ENCODE results near the gene PLCH2.
"Not testable (repeated sequence)": the region's sequence is repeated elsewhere in the genome, so short reads cannot be mapped to it uniquely, and the experiment has no call there.

Gene PLCH2

DNA sequence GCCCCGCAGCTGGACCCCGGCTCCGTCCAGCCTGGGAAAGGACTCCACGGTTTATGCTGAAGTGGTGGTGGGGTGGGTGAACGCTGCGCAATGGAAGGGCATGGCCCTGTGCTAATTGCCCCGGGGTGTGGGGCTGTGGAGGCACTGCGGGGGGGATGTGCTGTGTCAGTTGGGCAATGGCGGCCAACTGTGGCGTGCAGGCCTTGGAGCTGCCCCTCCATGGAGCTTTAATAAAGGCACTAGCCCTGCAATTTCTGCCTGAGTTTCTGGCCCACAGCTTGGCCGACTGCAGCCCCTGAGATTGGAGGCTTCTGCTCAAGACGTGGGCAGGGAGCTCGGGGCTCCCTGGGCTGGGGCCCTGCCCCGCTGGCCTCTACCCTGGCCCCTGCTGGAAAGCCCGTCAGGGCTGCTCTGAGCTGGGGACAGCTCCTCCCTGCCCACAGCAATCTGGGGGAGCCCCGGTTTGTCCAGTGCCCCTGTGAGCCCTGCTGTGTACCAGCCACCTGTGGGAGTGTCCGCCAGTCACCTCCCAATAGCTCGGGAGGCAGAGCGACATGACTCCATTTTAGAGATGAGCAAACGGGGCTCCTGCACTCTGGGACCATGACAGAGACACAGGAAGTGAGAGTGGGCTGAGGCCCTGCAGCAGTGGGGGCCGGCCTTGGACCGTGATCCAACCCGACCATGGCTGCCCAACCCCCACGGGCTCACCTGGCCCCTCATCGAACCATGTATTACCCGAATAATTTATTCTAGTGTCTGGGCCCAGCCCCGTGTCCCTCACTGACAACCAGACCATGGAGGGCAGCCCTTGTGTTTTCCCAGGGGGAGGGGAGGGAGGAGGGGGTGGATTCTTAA is 71.3 kb downstream of the PLCH2 start:
- peak overlapping the region; percentile 53 for H3K4me3 ChIP-seq (ENCODE audit: low read length)
- TF ChIP-seq, protein P1, sequence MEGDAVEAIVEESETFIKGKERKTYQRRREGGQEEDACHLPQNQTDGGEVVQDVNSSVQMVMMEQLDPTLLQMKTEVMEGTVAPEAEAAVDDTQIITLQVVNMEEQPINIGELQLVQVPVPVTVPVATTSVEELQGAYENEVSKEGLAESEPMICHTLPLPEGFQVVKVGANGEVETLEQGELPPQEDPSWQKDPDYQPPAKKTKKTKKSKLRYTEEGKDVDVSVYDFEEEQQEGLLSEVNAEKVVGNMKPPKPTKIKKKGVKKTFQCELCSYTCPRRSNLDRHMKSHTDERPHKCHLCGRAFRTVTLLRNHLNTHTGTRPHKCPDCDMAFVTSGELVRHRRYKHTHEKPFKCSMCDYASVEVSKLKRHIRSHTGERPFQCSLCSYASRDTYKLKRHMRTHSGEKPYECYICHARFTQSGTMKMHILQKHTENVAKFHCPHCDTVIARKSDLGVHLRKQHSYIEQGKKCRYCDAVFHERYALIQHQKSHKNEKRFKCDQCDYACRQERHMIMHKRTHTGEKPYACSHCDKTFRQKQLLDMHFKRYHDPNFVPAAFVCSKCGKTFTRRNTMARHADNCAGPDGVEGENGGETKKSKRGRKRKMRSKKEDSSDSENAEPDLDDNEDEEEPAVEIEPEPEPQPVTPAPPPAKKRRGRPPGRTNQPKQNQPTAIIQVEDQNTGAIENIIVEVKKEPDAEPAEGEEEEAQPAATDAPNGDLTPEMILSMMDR (conservative IDR thresholded peaks at IDR 0.05; ENCODE audit: low read depth, low read length): no peak
- DNase-seq (ENCODE audit: low read depth): no peak

DNA sequence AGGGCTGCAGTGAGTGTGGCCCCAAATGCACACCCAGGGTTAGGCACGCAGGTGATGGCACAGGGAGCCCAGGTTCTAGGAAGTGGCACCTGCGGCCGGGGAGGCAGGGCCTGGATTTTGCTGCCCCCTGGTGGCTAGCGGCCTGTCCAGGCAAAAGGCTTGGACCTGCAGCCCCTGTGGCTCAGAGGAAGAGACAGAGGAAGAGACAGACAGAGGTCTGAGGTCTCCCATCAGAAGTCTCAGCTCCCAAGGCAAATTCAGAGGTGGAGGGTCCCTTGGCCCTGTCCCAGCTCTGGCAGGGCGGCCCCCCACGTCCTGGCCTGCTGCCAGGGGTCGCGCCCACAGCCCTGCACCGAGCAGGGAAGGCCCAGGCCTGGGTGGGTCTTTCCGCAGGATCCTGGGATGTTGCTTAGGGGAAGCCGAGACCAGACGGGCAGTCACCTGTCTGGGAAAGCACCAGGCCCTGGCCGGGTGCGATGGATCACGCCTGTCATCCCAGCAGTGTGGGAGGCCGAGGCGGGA is 72.0 kb downstream of the PLCH2 start:
- DNase-seq (ENCODE audit: low read depth): no peak
- TF ChIP-seq, protein P1 (conservative IDR thresholded peaks at IDR 0.05; ENCODE audit: low read depth, low read length): peak; percentile 97
- H3K4me3 ChIP-seq (ENCODE audit: low read length): no peak overlapping the region

DNA sequence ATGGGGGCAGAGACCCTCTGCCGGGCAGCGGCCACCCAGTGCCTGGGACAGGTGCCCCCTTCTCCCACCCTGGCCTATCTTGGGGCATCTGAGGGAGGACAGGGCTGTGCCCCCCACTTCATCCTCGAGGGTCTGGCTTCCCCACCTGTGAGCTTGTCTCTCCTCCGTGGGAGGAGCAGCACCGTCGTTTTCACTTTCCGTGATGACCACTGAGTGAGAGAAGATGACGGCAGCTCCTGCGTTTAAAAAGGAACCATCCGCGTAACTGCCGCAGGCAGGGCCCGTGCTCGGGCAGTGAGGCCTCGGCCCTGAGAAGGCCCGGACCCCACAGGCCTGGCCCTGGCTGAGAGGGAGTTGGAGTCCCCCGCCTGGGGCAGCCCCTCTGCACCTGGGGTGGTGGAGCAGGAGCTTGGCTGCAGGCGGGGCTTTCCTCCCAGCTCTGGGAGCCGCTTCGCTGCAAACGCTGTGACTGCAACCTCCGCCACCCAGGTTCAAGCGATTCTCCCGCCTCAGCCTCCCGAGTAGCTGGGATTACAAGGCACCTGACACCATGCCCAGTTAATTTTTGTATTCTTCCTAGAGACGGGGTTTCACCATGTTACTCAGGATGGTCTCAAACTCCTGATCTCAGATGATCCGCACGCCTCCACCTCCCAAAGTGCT is 73.4 kb downstream of the PLCH2 start:
- not testable (repeated sequence) for DNase-seq (ENCODE audit: low read depth); H3K4me3 ChIP-seq (ENCODE audit: low read length)

DNA sequence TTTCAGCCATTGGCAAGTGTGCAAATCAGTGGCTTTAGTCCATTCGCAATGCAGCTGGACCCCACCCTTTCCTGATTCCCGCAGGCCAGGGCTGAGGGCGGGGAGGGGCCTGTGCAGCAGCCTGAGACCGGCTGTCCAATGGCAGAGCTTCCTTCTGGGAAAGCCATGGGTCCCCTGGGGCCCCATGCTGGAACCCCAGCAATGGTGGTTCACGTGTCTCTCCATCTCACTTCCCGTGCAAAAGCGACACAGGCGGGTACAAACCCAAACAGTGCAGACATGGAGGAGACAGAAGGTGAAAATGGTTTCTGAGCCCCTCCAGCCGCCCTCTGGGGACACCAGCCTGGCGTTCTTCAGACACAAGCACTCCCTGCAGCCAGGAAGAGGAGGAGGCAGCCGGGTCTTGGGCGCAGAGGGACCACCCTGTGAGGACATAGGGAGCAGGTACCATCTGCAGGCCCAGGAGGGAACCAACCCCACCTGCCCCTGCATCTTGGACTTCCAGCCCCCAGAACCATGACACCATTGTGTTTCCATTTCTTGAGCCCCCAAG is 74.3 kb downstream of the PLCH2 start:
- H3K4me3 ChIP-seq (ENCODE audit: low read length); DNase-seq (ENCODE audit: low read depth): not testable (repeated sequence)

DNA sequence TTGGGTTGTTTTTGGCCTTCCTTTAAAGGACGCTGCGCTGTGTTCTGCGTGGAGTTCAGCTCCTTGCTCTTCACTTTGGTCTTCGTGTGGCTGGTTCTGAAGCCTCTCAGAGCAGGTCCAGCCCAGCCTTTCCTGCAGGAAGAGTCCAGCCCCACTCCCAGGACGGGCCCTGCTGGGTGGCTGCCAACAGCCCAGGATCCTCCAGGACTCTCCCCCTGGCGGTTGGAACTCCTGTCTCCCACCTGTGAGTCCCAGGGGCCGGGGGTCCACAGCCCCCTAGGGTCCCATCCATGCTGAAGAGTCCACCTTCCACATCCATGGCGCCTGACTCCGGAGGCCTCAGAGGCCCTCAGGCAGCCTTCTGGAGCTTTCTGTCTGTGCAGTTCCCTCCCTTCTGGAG is 75.5 kb downstream of the PLCH2 start:
- DNase-seq (ENCODE audit: low read depth); H3K4me3 ChIP-seq (ENCODE audit: low read length): not testable (repeated sequence)

DNA sequence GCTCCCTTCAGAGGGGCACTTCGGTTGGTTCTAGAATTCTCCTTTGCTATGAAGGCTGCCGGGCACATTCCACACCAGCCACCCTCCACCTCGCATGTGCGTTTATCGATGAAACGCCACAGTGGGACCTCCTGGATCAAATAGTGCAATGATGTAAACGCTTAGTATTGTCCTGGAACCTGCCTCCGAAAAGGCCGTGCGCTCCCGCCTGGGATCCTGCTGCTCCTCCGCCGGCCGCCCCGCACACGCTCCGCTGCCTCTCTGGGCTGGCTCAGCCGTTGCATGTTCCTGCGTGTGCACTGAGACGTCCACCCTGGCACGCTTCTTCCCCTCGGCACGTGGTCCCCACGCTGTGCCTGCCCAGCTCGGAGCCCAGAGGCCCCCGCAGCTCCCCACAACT is 76.1 kb downstream of the PLCH2 start:
- no peak overlapping the region for H3K4me3 ChIP-seq (ENCODE audit: low read length)
- TF ChIP-seq, protein P1 (conservative IDR thresholded peaks at IDR 0.05; ENCODE audit: low read depth, low read length): no peak
- DNase-seq (ENCODE audit: low read depth): no peak

DNA sequence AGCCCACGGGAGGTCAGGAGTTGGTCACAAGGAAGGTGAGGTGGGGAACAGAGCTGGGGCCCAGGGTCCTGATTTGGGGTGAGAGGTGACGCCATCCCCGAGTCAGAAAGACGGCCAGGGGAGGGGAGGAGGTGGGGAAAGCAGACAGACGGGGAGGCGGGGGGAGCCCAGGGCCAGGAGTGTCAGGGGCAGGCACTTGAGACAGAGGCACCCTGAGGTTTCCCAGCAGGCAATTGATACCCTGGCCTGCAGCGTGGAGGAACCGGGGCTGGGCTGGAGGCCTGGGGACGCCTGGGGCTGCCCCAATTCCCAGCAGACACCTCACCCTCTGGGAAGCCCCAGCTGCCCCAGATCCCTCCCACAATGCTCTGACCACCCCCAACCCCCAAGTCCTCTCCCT is 77.0 kb downstream of the PLCH2 start:
- not testable (repeated sequence) for DNase-seq (ENCODE audit: low read depth); H3K4me3 ChIP-seq (ENCODE audit: low read length)

DNA sequence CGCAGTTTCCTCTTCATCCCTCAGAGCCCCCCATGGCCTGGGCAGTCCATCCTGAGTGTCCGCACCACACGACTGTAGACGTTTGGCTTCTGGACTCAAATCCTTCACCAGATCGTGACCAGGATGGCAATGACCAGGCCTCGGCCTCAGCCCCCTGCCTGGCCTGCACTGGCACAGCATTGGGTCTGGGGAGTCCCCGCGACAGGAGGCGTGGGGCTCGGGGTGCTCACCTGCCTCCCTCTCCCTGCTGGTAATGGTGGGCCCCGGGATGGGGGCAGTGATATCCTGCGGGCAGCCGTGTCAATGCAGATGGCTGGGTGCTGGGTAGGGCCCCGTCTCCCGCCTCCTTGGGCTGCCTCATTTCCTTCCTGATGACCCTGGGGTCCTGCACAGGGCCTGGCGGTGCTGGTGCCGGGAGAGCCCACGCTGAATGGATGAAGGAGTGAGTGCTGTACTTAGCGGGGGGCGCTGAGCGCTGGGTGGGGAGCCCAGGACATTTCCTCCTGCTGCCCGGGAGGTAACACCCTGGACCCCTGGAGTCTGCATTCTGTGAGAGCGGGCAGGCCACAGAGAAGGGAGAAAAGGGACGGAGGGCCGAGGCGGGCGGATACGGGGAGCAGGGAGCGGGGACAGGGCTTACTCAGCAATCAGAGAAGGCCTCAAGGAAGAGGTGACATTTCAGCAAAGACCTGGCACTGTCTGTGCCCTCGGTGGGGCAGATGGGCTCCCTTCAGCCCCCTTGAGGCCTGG is 78.0 kb downstream of the PLCH2 start:
- H3K4me3 ChIP-seq (ENCODE audit: low read length): no peak overlapping the region
- TF ChIP-seq, protein P1 (conservative IDR thresholded peaks at IDR 0.05; ENCODE audit: low read depth, low read length): no peak
- DNase-seq (ENCODE audit: low read depth): no peak
